GM19240 (cell line): ENCODE measurements around the gene COL4A6.

Source experiments
- DNase-seq: peaks from one replicate; pipeline ENCODE4 v3.0.0; 2011; ENCODE audit warnings: low spot score; ENCODE audit not compliant: insufficient read length

COL4A6 gene

DNA sequence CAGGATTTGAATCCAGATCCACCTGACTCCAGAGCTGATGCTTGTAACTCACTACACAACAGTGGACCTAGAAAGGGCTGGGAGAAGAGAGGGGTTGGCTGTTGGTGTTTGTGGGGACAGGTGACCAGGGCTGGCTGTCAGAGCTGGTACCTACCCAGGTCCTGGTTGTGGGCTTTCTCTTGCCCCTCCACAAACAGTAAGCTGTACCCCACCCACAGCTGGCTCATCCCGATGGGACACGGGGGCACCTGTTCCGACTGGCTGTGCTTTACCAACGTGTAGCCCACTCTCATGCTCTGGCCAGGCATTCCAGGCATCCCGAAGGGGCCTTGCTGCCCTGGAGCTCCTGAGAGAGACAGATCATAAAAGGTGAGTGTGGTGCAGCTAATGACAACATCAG lies 277.9 kb downstream of the COL4A6 start:
- DNase-seq, result no peak

DNA sequence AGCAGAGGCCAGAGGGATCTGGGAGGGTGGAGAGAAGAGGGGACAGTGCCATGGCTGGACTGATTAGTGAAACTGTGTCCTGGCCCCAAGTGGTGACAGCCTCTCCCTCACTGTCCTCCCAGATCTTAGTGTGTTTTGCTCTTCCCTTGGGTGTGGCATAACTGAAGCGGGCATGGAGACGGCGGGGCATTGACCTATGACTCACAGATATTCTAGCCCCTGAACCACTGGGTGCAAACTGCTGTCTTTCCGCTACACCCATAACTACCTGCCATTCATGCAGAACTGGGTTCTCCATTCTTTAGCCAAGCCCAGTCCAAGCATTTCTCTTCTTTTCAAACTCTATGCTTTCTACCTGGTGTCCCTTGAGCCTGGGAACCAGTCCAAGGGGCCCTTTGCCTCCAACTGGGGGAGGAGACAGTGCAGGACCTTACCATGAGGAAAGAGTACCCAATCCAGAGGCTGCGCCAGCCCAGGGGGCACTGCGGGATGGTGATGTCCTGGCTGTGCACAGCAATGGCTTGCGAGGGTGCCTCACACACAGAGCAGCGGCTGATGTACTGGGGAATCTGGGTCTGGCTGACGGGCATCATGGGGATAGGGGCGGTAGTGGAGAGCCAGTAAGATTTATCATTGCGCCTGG lies 279.1 kb downstream of the COL4A6 start:
- no peak for DNase-seq

DNA sequence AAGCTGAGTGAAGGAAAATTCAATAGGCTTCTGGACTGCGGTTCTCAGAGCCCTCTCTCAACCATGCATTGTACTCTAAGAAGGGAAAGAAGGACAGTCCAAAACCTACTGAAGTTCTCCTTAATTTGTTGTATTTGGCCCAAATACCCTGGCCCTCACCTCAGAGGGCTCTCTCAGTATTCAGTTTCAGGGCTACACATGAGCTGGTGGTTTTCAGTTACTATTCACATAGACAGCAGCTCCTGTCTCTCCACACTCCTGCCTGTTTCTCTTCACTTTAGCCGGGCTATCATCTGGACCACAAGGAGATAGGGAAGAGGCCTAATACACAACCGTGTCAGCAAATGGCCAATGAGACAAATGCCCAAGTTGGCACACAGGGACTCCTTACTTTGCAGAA lies 280.6 kb downstream of the COL4A6 start:
- no peak for DNase-seq

DNA sequence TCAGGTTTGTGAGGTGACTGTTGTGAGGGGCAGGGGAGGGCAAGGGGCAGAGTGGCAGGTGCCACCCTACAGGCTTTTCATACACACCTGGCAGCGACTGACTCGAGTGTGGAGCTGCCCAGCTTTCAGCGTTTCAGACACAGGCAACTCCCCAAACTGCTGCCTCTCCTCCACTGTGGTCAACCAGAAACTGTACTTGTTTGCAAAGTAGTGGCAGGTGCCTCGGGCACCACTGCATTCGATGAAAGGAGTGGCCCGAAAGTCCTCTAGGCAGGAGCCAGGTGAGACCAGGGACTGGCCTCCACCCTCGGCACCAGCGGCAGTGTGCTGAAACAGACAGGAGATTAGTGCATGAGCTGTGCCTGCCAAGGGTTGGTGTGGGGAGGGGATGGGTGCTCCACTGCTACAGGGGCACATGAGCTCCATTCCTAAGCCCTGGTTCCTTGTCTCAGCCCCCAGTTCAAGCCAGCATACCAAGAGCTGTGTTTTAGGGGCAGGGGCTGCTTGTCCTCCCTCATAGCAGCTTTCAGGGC lies 281.2 kb downstream of the COL4A6 start:
- DNase-seq, result no peak

DNA sequence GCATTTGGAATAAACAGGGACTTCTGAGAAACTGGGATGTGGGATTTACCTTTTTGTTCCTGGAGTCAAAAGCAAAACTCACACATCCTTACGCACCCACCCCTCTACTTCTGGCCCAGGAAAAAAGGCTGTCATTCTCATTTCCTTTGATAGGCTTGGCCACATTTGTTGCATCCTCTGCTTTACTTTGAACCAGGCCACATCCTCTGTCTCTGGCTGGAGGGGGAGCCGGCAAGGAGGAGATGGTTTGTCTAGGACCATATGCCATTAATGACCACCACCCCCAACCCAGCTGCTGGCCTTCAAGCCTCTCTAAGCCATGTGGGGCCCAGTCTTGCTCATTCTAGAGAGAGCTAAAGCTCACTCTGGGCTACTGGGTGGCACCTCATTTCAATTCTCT lies 282.1 kb downstream of the COL4A6 start:
- DNase-seq, result no peak

DNA sequence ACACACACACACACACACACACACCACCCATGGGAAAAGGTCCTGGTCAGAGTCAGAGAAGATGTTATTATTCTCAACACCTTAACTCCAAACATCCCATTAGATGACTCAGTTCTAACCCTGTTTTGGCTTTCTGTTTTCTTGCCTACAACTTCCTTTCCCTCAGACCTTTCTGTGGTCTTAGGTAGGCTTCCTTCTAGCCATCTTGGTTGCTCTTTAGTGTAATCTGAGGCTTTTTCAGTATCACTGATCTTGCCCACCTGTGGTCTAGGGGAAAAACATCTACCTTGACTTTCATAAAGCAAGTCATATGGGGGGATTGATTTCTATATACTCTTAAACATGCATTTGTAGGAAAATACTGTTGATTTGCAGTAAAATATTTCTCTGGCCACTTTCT lies 289.7 kb downstream of the COL4A6 start:
- DNase-seq, result no peak

DNA sequence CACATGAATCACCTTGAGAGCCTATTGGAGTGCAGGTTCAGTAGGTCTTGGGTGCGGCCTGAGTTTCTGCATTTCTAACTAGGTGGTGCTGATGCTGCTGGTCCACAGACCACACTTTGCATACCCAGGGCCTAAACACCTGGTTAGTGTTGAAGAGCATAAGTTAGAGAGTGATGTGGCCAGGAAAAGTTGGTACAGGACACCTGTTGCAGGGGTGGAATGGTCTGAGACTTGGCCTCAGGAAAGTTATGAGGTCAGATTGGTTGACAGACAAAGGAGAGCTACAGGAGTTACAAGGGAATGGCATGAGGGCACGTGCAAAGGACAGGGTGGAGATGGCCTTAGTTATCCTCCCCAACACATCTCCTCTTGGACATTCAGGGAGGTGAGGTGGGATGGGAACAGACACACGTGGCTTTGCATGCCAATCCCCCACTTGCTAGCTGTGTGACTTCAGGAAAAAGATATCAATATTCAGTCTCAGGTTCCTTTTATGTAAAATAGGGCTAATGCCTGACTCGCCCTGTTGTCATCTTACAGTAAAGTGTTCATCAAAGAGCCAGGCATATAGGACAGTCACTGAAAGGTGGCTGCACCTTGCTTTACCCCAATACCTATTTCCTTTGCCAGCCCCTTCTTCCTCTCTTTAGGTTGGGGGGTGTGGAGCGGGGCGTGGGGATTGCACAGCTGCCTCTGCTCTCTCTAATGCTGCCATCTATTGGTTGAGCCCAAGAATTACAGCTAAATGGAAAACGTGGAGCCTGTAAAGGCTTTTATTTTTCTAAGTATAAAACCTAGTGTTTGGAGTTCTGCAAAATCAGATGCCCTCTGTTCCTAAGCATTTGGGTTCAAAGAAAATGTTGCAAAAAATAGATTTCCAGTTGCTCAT lies 299.2 kb downstream of the COL4A6 start:
- no peak for DNase-seq

DNA sequence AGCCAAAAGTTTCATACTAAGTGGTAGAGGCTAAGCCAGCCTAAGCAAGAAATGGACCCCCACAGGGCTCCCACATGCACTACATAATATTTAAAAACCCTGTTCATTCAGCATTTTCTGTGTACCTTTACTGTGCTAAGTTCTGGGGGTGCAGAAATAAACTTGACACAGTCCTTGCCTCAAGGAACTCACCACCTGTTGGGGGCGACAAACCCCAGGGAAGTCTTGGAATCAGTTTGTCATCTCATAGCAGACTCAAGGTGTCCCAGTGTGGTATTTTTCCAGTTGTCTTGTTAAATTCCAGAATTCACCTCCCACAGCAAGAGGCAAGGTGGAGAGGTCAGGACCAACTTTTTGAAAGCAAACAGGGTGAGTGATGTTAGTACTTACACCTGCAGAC lies 303.5 kb downstream of the COL4A6 start:
- no peak for DNase-seq

DNA sequence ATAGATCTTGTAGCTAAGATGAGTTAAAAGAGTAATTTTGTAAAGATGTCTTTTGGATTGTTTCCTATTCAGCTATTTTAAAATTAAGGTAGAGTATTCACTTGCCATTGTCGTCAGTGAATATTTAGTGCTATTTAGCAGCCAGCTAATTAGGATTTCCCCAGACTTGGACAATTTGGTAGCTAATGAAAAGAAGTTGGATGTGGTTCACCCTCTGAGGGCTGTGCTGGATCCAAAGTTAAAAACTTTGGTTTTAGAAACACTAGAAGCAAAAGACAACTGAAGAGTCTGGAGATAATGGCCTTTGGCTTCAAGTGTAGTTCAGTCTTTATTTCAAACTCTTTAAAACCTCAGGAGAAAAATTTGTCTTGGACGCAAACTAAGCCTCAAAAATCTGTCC lies 305.3 kb downstream of the COL4A6 start:
- DNase-seq, result no peak

DNA sequence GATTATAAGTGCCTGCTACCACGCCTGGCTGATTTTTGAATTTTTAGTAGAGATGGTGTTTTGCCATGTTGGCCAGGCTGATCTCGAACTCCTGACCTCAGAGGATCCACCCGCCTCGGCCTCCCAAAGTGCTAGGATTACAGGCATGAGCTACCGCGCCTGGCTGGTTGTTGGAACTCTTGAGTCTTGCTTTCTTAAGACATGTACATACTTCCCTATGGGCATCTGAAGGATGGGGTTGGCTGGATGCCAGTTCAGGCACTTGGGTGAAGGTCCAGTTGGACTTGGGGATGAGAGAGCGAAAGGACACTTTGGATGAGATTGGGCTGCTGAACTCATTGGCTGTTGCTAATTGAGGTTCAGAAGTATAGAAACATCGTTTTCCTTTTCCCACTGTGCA lies 306.2 kb downstream of the COL4A6 start:
- no peak for DNase-seq

DNA sequence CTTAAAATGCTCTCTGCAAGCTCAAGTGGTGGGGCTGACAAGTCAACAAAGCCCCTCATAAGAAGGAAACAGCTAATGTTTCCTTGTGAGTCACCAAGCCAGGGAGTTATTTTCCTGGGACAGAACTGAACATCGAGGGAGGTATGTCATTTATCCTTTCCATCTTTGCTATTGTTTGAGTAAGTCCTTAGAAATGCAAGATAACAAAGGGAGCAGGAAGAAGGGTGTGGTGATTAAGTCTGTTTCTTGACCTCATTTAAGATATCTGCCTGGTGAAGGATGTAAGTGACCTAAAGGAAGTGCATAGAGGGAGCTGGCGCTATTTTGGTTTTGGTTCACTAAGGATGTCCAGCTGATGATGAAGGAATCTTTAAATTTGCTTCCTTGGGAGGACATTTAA lies 306.8 kb downstream of the COL4A6 start:
- no peak for DNase-seq

DNA sequence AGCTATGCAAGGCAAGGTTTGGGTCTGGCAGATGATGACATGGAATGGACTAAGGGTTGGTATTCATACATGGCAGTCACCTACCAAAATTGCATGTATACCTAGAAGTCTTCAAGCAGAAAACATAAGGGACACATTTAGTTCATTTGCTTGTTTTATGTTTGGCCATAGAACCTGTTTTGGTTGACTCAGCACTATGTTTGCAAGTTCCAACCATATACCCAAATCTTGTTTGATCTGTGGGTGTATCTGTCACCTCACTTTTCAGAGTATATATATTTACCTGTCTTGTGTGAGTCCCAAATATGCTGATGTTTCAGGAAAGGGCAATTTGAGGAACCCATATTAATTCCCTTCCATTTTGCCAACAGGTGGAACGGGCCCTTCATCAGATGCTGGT lies 307.3 kb downstream of the COL4A6 start:
- no peak for DNase-seq

DNA sequence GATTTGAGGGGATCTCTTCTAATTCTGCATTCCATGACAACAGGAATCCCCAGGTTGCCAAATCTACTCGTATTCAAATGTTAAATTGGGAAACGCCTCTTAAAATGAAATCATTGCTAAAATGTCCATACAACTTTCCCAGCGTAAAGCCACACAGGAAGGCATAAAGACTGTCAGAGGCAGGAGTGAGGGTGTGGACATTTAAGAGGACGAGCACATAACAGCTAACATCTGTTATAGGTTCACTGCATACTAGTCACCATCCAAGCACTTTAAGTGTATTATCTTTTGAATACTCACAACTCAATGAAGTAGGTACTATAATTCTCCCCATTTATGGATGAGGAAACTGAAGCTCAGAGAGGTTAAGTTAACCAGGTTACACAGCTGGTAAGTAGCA lies 311.1 kb downstream of the COL4A6 start:
- no peak for DNase-seq

DNA sequence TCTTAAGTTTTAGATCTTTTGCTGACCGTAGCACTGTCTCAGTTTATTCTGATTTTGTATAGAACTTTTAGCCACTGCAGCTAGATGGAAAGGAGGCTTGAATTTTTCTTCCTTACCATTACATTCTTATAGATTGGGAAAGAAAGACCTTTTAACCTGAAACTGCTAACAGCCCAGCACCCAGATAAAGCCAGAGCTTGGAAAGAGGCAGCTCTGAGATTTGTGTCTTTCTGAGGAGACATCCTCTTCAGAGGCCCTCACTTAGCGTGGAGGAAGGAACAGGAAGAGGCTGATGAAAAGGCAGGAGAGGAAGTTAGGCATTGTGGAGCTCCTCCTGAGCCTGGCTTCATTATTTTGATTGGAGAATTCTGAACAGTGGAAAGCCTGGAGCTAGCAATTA lies 311.6 kb downstream of the COL4A6 start:
- no peak for DNase-seq

DNA sequence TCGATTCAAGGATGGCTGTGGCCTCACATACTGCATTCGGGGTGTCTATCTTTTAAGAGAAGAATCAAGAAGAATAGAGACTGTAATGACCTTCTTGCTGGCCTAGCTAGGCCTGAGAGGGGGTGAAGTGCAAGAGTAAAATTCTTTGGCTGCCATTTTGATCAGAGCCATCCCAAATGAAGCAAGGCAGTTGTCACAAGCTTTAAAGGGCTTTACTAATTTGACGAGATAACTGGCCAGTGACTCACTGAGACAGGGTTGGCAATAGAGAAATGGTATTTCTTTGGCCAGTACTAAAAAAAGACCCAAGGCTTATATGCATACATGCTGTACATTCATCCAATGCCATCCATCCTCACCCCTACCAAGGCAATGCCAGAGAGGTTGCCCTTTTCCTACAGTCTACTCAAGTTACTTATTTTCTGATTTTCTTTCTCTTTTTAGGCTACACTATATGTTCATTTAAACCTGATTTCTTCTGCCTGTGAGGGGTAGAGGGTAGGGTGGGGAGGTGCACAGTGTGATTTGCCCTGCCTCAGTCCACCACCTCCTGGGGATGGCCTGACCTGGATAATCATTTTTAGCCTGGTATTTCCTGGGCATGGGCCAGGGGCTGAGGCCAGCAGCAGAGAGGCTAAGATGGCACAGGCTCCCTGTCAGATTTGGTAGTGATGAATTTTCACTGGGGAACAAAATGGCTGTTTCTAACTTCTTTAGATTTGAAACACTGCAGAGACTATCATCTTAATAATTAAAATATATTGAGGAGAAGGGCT lies 314.4 kb downstream of the COL4A6 start:
- no peak for DNase-seq

DNA sequence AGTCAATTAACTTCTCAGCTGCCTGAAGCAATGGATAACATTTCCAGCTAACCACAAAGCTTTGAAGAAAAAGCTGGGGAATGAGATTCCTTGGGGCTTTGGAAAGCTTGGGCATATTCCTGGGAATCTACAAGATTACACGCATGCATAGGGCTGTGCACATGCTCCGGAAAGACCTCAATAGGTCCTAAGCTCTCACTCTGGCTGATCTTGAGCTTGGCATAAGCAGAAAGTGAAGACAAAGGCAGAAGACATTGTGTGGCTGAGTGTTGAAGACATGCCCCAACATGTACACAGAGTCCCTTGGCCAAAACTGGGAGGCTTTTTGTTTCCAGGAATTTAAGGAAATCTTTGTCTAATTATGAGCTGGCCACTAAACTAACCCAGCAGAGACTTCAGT lies 315.5 kb downstream of the COL4A6 start:
- DNase-seq, result no peak

DNA sequence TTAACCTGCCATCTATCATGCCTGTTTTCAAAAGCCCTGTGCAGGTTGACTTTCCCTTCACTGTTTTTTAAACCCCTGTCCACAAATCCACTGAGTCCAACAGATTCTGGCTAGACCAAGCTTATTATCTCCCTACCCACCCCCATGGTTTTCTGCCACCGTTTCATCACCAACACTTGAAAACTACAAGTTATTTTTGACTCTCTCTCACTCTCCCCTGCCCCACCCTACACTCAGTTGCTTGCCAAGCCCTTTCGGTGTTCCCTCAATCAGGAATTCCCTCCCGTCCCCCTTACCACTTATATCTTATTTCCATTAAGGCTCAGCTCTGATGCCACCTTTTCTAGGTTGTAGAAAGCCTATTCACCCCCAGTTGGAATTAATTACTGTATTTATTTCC lies 316.9 kb downstream of the COL4A6 start:
- no peak for DNase-seq

DNA sequence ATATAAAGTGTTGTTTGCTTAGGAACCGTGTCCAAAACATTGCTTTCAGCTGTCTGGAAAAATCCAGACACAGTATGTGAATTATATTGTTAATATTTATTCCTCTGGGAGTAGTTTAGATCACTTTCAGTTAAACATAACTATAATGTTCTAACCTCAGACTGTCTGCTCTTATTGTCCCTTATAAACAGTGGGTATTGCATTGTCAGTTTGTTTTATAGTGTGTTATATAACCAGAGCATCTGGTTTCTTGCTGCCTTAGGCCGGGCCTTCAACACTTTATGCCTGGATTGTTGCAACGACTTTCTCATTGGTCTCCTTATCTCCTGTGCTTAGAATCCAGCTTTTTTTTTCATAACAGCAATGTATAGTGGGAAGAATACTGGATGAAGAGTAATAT lies 320.2 kb downstream of the COL4A6 start:
- no peak for DNase-seq

DNA sequence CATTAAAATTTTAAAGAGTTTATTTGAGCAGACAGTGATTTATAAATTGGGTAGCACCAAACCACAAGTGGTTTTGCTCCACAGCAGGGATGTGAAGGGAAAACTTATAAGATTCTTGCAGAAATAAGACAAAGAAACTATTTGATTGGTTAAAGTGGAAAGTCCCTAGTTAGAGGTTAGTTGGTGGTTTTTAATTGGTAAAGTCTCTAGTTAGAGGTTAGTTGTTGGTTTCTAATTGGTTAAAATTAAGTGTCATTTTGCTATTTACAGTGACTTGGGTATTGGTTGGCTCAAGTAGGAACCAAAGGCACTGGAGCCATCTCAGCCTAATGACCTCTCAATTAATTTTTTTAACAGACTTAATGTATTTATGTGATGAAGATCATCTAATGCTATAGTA lies 323.7 kb downstream of the COL4A6 start:
- DNase-seq, result no peak
